Measurements from ENCODE around the gene FRRS1. TPM values are rescaled to one million over a fixed set of nuclear protein-coding genes. Genes with fewer than 3 reads are reported as not detected.
A peak's percentile ranks its signal among the peaks of the same experiment; 100 is the strongest.

Gene FRRS1, protein sequence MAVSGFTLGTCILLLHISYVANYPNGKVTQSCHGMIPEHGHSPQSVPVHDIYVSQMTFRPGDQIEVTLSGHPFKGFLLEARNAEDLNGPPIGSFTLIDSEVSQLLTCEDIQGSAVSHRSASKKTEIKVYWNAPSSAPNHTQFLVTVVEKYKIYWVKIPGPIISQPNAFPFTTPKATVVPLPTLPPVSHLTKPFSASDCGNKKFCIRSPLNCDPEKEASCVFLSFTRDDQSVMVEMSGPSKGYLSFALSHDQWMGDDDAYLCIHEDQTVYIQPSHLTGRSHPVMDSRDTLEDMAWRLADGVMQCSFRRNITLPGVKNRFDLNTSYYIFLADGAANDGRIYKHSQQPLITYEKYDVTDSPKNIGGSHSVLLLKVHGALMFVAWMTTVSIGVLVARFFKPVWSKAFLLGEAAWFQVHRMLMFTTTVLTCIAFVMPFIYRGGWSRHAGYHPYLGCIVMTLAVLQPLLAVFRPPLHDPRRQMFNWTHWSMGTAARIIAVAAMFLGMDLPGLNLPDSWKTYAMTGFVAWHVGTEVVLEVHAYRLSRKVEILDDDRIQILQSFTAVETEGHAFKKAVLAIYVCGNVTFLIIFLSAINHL
- 1 to 10 TPM; 2.5 to 4.4 (median 3.4) TPM for total RNA-seq

DNA sequence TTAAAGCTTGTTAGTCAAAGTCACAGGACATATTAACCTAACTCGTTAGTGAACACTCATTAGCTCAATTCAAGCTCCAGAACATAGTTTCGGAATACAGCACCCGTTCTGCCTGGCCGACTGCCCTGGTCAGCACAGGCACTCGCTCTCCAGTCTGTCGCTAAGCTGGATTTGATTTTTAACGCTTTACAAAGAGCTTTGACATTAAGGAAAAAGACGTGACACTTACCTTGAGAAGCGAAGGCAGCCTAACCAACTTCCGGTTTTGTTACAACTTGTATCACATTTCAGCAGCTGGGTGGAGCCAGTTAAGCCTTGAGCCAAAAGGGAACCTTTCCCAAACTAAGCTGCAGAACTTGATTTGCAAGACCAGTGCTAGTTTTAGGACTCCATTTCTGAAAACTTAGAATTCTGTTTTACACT is at the start of gene FRRS1:
FRRS1 (minus strand) TSS at position 258 of the 423 bp plus-strand sequence. CDS start 17,867 bp downstream, outside the sequence.
- WGBS, 2 donors: 0 to 2% methylated on average over 10 of the region's 10 CpGs
- H3K4me3 ChIP-seq: peak within 1 kb of the TSS; percentile 21 to 52 (median 34)
- peak within 1 kb of the TSS in 3 of 4 donors; percentile 34 to 83 (median 64) for H3K27ac ChIP-seq
- no peaks in the 10 kb centered on the region for H3K27me3 ChIP-seq
- TF ChIP-seq, protein P1, sequence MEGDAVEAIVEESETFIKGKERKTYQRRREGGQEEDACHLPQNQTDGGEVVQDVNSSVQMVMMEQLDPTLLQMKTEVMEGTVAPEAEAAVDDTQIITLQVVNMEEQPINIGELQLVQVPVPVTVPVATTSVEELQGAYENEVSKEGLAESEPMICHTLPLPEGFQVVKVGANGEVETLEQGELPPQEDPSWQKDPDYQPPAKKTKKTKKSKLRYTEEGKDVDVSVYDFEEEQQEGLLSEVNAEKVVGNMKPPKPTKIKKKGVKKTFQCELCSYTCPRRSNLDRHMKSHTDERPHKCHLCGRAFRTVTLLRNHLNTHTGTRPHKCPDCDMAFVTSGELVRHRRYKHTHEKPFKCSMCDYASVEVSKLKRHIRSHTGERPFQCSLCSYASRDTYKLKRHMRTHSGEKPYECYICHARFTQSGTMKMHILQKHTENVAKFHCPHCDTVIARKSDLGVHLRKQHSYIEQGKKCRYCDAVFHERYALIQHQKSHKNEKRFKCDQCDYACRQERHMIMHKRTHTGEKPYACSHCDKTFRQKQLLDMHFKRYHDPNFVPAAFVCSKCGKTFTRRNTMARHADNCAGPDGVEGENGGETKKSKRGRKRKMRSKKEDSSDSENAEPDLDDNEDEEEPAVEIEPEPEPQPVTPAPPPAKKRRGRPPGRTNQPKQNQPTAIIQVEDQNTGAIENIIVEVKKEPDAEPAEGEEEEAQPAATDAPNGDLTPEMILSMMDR (IDR thresholded peaks at IDR 0.05): no peak
- no peak for TF ChIP-seq POLR2A (IDR thresholded peaks at IDR 0.05)
- TF ChIP-seq EP300 (IDR thresholded peaks at IDR 0.05): peak in 1 of 2 donors; percentile 57
- no peaks in the 10 kb centered on the region for H3K36me3 ChIP-seq
- peak; percentile 26 to 38 for DNase-seq (ENCODE audit: low spot score in 2 of 2)
- peaks cover 0 to 15% (median 0%) of the 10 kb centered on the region in 4 donors for H3K4me1 ChIP-seq
- no peaks in the 10 kb centered on the region for H3K9me3 ChIP-seq

DNA sequence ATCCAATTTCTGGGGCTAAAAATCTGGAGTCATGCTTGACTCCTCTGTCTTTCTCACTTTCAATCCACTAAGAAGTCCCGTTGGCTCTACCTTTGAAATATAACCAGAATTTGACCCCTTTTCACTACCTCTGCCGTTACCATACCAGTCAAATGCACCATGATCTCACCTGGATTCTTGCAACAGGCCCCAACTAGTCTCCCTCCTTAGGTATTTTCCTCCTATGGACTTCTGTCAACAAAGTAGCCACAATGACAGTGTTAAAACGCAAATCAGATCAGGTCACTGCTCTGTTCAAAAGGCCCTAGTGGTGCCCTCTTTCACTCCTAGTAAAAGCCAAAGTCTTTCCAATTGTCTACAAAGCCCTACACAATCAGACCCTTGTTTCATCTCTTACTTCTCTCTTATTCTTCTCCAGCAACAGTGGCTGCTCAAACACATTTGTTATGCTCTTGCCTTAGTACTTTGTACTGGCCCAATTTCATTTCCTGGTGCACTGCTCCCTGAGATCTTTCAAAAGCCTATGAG is 48.0 kb upstream of the FRRS1 start:
- Histone ChIP-seq H3K9me3 (no peaks in the 10 kb centered on the region), H3K36me3 (no peaks in the 10 kb centered on the region), H3K4me1 (no peaks in the 10 kb centered on the region), H3K27me3 (no peaks in the 10 kb centered on the region), H3K4me3 (no peak overlapping the region), H3K27ac (no peak overlapping the region)
- 74 to 79% methylated on average over 3 of the region's 3 CpGs for WGBS, 2 donors
- TF ChIP-seq, protein P1 (IDR thresholded peaks at IDR 0.05): no peak
- TF ChIP-seq POLR2A (IDR thresholded peaks at IDR 0.05): no peak
- TF ChIP-seq EP300 (IDR thresholded peaks at IDR 0.05): no peak
- no peak for DNase-seq (ENCODE audit: low spot score in 2 of 2)

DNA sequence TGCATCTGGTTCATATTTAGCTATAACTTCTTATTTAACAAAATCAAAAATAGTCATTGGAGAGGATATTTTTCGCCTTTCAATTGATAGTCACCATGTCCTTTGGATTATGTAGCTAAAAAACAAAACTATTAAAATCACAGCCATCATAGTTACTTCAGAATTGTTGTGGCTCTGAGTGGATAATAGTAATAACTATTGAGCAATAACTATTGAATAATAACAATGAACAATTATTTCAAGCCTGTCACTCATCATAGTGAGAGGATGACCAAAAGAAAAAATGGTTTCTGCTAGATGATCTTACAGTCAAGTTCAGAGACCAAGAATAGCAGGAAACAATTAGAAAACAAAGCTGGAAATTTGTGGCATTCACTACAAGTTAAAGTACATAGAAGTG is 45.3 kb upstream of the FRRS1 start:
- no peak for DNase-seq (ENCODE audit: low spot score in 2 of 2)
- no peak overlapping the region for H3K27ac ChIP-seq
- TF ChIP-seq POLR2A (IDR thresholded peaks at IDR 0.05): no peak
- TF ChIP-seq EP300 (IDR thresholded peaks at IDR 0.05): no peak
- TF ChIP-seq, protein P1 (IDR thresholded peaks at IDR 0.05): no peak
- H3K9me3 ChIP-seq: no peaks in the 10 kb centered on the region
- WGBS, 2 donors: 89 to 94% methylated on average over 1 of the region's 1 CpG
- H3K4me1 ChIP-seq: peaks cover 0 to 8% (median 0%) of the 10 kb centered on the region in 4 donors
- no peaks in the 10 kb centered on the region for H3K27me3 ChIP-seq
- H3K4me3 ChIP-seq: no peak overlapping the region
- H3K36me3 ChIP-seq: no peaks in the 10 kb centered on the region

DNA sequence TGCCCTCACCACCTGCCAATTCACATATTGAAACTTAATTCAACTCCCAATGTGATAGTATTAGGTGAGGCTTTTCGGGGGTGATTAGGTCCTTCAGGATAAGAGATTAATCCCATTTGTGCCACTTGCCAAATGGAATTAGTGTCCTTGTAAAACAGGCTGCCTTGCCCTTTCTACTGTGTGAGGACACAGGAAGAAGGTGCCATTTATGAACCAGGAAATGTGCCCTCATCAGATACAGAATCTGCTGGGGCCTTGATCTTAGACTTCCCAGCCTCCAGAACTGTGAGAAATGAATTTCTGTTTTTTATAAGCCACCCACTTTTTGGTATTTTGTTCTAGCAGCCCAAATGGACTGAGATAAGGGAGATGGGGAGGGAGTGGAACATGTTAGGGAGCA is 44.6 kb upstream of the FRRS1 start:
- H3K9me3 ChIP-seq: no peaks in the 10 kb centered on the region
- TF ChIP-seq EP300 (IDR thresholded peaks at IDR 0.05) (no peak), POLR2A (IDR thresholded peaks at IDR 0.05) (no peak)
- TF ChIP-seq, protein P1 (IDR thresholded peaks at IDR 0.05): no peak
- H3K4me3 ChIP-seq: no peak overlapping the region
- H3K27me3 ChIP-seq: no peaks in the 10 kb centered on the region
- H3K4me1 ChIP-seq: peaks cover 0 to 8% (median 0%) of the 10 kb centered on the region in 4 donors
- no peak overlapping the region for H3K27ac ChIP-seq
- 76 to 92% methylated on average over 1 of the region's 1 CpG for WGBS, 2 donors
- no peaks in the 10 kb centered on the region for H3K36me3 ChIP-seq
- no peak for DNase-seq (ENCODE audit: low spot score in 2 of 2)
